Activated naive CD4-positive, alpha-beta T cell treated with anti-CD3 and anti-CD28 coated beads, Interleukin-2, amount 50 U/mL, for 72 hours (primary cell): ENCODE results near the gene PRPF6. TPM values are rescaled to one million over a fixed set of nuclear protein-coding genes. Genes with fewer than 3 reads are reported as not detected.
A peak's percentile ranks its signal among the peaks of the same experiment; 100 is the strongest.

Experiments used
- ATAC-seq, 2 donors: fragments of 150-1000 bp; cut with Tn5 transposase; 2 replicates each; pipeline ENCODE4 v1.10.0; 2021; ENCODE audit warnings: mild to moderate bottlenecking in 2 of 2, moderate library complexity in 2 of 2
- DNase-seq, 2 donors: peaks; one replicate each; pipeline ENCODE4 v3.0.0; 2021 to 2022; ENCODE audit warnings: low spot score in 2 of 2
- H3K27ac Mint-ChIP-seq, 2 donors: one replicate each; pipeline ENCODE4 v1.8.0; 2022; ENCODE audit warnings: mild to moderate bottlenecking in 2 of 2, mixed read lengths in 2 of 2
- H3K36me3 Mint-ChIP-seq, 2 donors: one replicate each; pipeline ENCODE4 v1.8.0; 2022; ENCODE audit warnings: mixed read lengths in 2 of 2
- H3K9me3 Mint-ChIP-seq, 2 donors: one replicate each; pipeline ENCODE4 v1.8.0; 2022; ENCODE audit warnings: mixed read lengths in 2 of 2
- total RNA-seq, 2 donors: library from RNA; stranded (reverse); gene quantifications; one replicate each; pipeline ENCODE4 v1.2.3, GENCODE V29; 2022

Gene PRPF6
- total RNA-seq, 2 donors from 2014 or later, result 82.1 to 82.7 TPM

- H3K36me3 Mint-ChIP-seq, result peaks cover 16 to 50% of the 10 kb centered on the region in 2 donors
- peak; percentile 61 to 76 for DNase-seq
- peak overlapping the region; percentile 77 to 85 for H3K27ac Mint-ChIP-seq
Measured at GRCh38 chr20:63977739-63978276, 3.1 kb upstream of the PRPF6 start.

GRCh38 chr20:63978319-63979228, 2.4 kb upstream of the PRPF6 start:
- ATAC-seq, result peak; percentile 19 to 35
- peak; percentile 67 to 90 for DNase-seq
- peak overlapping the region; percentile 77 to 85 for H3K27ac Mint-ChIP-seq
- H3K36me3 Mint-ChIP-seq, result peaks cover 20 to 48% of the 10 kb centered on the region in 2 donors
- H3K9me3 Mint-ChIP-seq, result no peaks in the 10 kb centered on the region

More at GRCh38 chr20:63977739-63978276, 3.1 kb upstream of the PRPF6 start:
- no peaks in the 10 kb centered on the region for H3K9me3 Mint-ChIP-seq
- peak; percentile 51 to 58 for ATAC-seq

GRCh38 chr20:63979229-63979556, 1.7 kb upstream of the PRPF6 start:
- Mint-ChIP-seq H3K9me3 (no peaks in the 10 kb centered on the region), H3K36me3 (peaks cover 20 to 41% of the 10 kb centered on the region in 2 donors), H3K27ac (peak overlapping the region; percentile 22 to 85)
- no peak for DNase-seq
- ATAC-seq, result no peak

- H3K27ac Mint-ChIP-seq, result peak within 1 kb of the TSS; percentile 93 to 99
- peak in 1 of 2 donors; percentile 85 for DNase-seq
- ATAC-seq, result peak; percentile 21 to 59
- H3K36me3 Mint-ChIP-seq, result peaks cover 25 to 45% of the 10 kb centered on the region in 2 donors
- H3K9me3 Mint-ChIP-seq, result no peaks in the 10 kb centered on the region
Measured at GRCh38 chr20:63979557-63980316, 1.2 kb upstream of the PRPF6 start, which contains the start of gene SAMD10. TSS of gene SAMD10 (minus strand) at chr20:63979642. CDS start at chr20:63979467, 175 bp downstream.

- H3K9me3 Mint-ChIP-seq, result no peaks in the 10 kb centered on the region
- no peak for DNase-seq
- peak overlapping the region; percentile 93 to 99 for H3K27ac Mint-ChIP-seq
- ATAC-seq, result peak; percentile 39 to 59
- H3K36me3 Mint-ChIP-seq, result peaks cover 28 to 48% of the 10 kb centered on the region in 2 donors
Measured at GRCh38 chr20:63980317-63980805, 571 bp upstream of the PRPF6 start.

GRCh38 chr20:63982937-63983336, 2.0 kb downstream of the PRPF6 start:
- H3K36me3 Mint-ChIP-seq, result peaks cover 27 to 29% of the 10 kb centered on the region in 2 donors
- ATAC-seq (no peak), DNase-seq (no peak)
- no peaks in the 10 kb centered on the region for H3K9me3 Mint-ChIP-seq
- peak overlapping the region; percentile 79 to 93 for H3K27ac Mint-ChIP-seq

GRCh38 chr20:64000906-64001305, 20.0 kb downstream of the PRPF6 start:
- H3K36me3 Mint-ChIP-seq, result peaks cover 11 to 31% of the 10 kb centered on the region in 2 donors
- peak overlapping the region; percentile 44 to 57 for H3K27ac Mint-ChIP-seq
- no peaks in the 10 kb centered on the region for H3K9me3 Mint-ChIP-seq
- DNase-seq (no peak), ATAC-seq (no peak)

GRCh38 chr20:64001607-64002011, 20.7 kb downstream of the PRPF6 start:
- DNase-seq (peak in 1 of 2 donors; percentile 24), ATAC-seq (peak; percentile 65 to 70)
- peak overlapping the region; percentile 57 to 96 for H3K27ac Mint-ChIP-seq
- no peaks in the 10 kb centered on the region for H3K9me3 Mint-ChIP-seq
- peaks cover 11 to 31% of the 10 kb centered on the region in 2 donors for H3K36me3 Mint-ChIP-seq

- peak overlapping the region in 1 of 2 donors; percentile 74 for H3K27ac Mint-ChIP-seq
- no peak for ATAC-seq
- no peak for DNase-seq
- H3K9me3 Mint-ChIP-seq, result peaks cover 5 to 10% of the 10 kb centered on the region in 2 donors
- peaks cover 22 to 38% of the 10 kb centered on the region in 2 donors for H3K36me3 Mint-ChIP-seq
Measured at GRCh38 chr20:64003960-64004725, 23.2 kb downstream of the PRPF6 start.

- ATAC-seq (peak in 1 of 2 donors; percentile 9), DNase-seq (no peak)
- peaks cover 34 to 49% of the 10 kb centered on the region in 2 donors for H3K36me3 Mint-ChIP-seq
- peak overlapping the region; percentile 44 to 53 for H3K27ac Mint-ChIP-seq
- peaks cover 5 to 10% of the 10 kb centered on the region in 2 donors for H3K9me3 Mint-ChIP-seq
Measured at GRCh38 chr20:64005394-64005793, 24.5 kb downstream of the PRPF6 start.

- peaks cover 5 to 10% of the 10 kb centered on the region in 2 donors for H3K9me3 Mint-ChIP-seq
- no peak for ATAC-seq
- H3K27ac Mint-ChIP-seq, result peak overlapping the region in 1 of 2 donors; percentile 50
- DNase-seq, result no peak
- peaks cover 37 to 47% of the 10 kb centered on the region in 2 donors for H3K36me3 Mint-ChIP-seq
Measured at GRCh38 chr20:64006490-64006889, 25.6 kb downstream of the PRPF6 start.

GRCh38 chr20:64006902-64007301, 26.0 kb downstream of the PRPF6 start:
- H3K9me3 Mint-ChIP-seq, result peaks cover 5 to 10% of the 10 kb centered on the region in 2 donors
- H3K36me3 Mint-ChIP-seq, result peaks cover 33 to 45% of the 10 kb centered on the region in 2 donors
- DNase-seq (no peak), ATAC-seq (peak in 1 of 2 donors; percentile 17)
- H3K27ac Mint-ChIP-seq, result peak overlapping the region in 1 of 2 donors; percentile 50

- ATAC-seq (peak; percentile 54 to 83), DNase-seq (peak; percentile 22 to 81)
- Mint-ChIP-seq H3K27ac (peak overlapping the region; percentile 10 to 84), H3K36me3 (peaks cover 48 to 51% of the 10 kb centered on the region in 2 donors), H3K9me3 (peaks cover 5 to 10% of the 10 kb centered on the region in 2 donors)
Measured at GRCh38 chr20:64009811-64010387, 29.0 kb downstream of the PRPF6 start.

- H3K9me3 Mint-ChIP-seq, result peaks cover 5 to 10% of the 10 kb centered on the region in 2 donors
- ATAC-seq (peak; percentile 48 to 67), DNase-seq (no peak)
- peaks cover 49 to 56% of the 10 kb centered on the region in 2 donors for H3K36me3 Mint-ChIP-seq
- H3K27ac Mint-ChIP-seq, result peak overlapping the region; percentile 84
Measured at GRCh38 chr20:64010711-64011237, 29.8 kb downstream of the PRPF6 start.

- Mint-ChIP-seq H3K36me3 (peaks cover 48 to 57% of the 10 kb centered on the region in 2 donors), H3K9me3 (peaks cover 5 to 10% of the 10 kb centered on the region in 2 donors), H3K27ac (peak overlapping the region; percentile 44 to 84)
- DNase-seq (peak in 1 of 2 donors; percentile 16), ATAC-seq (peak in 1 of 2 donors; percentile 48)
Measured at GRCh38 chr20:64011366-64011779, 30.4 kb downstream of the PRPF6 start.
